Stimulated activated CD8-positive, alpha-beta memory T cell treated with anti-CD3 and anti-CD28 coated beads, Interleukin-2, amount 100 ng/mL, for 48 hours (primary cell): ENCODE results near the gene SMOC1.
A peak's percentile ranks its signal among the peaks of the same experiment; 100 is the strongest.

ENCODE experiments used
- DNase-seq, 2 donors: peaks; one replicate each; pipeline ENCODE4 v3.0.0-alpha.2; 2020; ENCODE audit warnings: low read depth in 2 of 2

SMOC1 gene

GRCh38 chr14:69879175-69880043 is at the start of gene SMOC1:
Gene SMOC1, plus strand, starts transcription at chr14:69879416. Its CDS starts 263 bp downstream, at chr14:69879679.
- DNase-seq: peak; percentile 13 to 23

- DNase-seq: no peak
Observed at GRCh38 chr14:69838881-69839416, 40.3 kb upstream of the SMOC1 start.

GRCh38 chr14:69839661-69840060 is 39.6 kb upstream of the SMOC1 start:
- no peak for DNase-seq

GRCh38 chr14:69841656-69842055 is 37.6 kb upstream of the SMOC1 start:
- no peak for DNase-seq

GRCh38 chr14:69842686-69843420 is 36.4 kb upstream of the SMOC1 start:
- DNase-seq: no peak

- DNase-seq: no peak
Observed at GRCh38 chr14:69844171-69844570, 35.0 kb upstream of the SMOC1 start.

- no peak for DNase-seq
Observed at GRCh38 chr14:69845050-69845581, 34.1 kb upstream of the SMOC1 start.

GRCh38 chr14:69845787-69846186 is 33.4 kb upstream of the SMOC1 start:
- no peak for DNase-seq

GRCh38 chr14:69848156-69848555 is 31.1 kb upstream of the SMOC1 start:
- no peak for DNase-seq

- DNase-seq: no peak
Observed at GRCh38 chr14:69848903-69849391, 30.3 kb upstream of the SMOC1 start.

- no peak for DNase-seq
Observed at GRCh38 chr14:69850086-69850735, 29.0 kb upstream of the SMOC1 start.

GRCh38 chr14:69850736-69851112 is 28.5 kb upstream of the SMOC1 start:
- DNase-seq: no peak

- no peak for DNase-seq
Observed at GRCh38 chr14:69852531-69853321, 26.5 kb upstream of the SMOC1 start.

- no peak for DNase-seq
Observed at GRCh38 chr14:69853774-69854173, 25.4 kb upstream of the SMOC1 start.

GRCh38 chr14:69854598-69854997 is 24.6 kb upstream of the SMOC1 start:
- DNase-seq: no peak

GRCh38 chr14:69855180-69855832 is 23.9 kb upstream of the SMOC1 start:
- no peak for DNase-seq

GRCh38 chr14:69858801-69859200 is 20.4 kb upstream of the SMOC1 start:
- DNase-seq: no peak

GRCh38 chr14:69859591-69859990 is 19.6 kb upstream of the SMOC1 start:
- DNase-seq: no peak

GRCh38 chr14:69860221-69860620 is 19.0 kb upstream of the SMOC1 start:
- no peak for DNase-seq

- DNase-seq: no peak
Observed at GRCh38 chr14:69861025-69861569, 18.1 kb upstream of the SMOC1 start.
